ENCODE measurements around the gene PWWP2B. TPM values are rescaled to one million over a fixed set of nuclear protein-coding genes. Genes with fewer than 3 reads are reported as not detected.

Gene PWWP2B
- polyA plus RNA-seq (2014; cell fraction: cytosol; rRNA removed) = 12.2 and 18.0 TPM in 2 replicates
- 20.1 and 20.9 TPM in 2 replicates for polyA plus RNA-seq (2014; cell fraction: nucleus; rRNA removed)

GRCh38 chr10:132397036-132397541 is at the start of gene PWWP2B:
TSS of gene PWWP2B (plus strand) at chr10:132397200. CDS start at chr10:132397227, 27 bp downstream.
- no peak for DNase-seq (ENCODE audit: low spot score)

DNA sequence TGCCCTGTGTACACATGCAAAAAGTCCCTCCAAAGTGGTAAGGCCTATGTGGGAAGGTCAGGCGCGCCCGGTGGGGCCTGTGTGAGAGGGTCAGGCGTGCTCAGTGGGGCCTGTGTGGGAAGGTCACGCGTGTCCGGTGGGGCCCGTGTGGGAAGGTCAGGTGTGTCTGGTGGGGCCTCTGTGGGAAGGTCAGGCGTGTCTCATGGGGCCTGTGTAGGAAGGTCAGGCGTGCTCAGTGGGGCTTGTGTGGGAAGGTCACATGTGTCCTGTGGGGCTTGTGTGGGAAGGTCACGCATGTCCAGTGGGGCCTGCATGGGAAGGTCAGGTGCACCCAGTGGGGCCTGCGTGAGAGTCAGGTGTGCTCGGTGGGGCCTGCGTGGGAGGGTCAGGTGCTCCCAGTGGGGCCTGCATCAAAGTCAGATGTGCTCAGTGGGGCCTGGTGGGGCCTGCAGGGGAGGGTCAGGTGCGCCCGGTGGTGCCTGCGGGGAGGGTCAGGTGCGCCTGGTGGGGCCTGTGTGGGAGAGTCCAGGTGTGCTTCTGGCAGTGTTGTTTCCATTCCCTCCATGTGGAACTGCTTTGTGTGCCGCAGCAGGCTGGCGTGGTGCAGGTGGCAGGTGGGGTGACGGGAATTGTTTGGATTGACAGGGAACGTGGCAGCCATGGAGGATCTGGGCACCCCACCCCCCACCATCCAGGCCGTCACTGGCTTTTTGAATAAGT is 49.6 kb upstream of the PWWP2B start:
- DNase-seq (ENCODE audit: low spot score) = no peak

DNA sequence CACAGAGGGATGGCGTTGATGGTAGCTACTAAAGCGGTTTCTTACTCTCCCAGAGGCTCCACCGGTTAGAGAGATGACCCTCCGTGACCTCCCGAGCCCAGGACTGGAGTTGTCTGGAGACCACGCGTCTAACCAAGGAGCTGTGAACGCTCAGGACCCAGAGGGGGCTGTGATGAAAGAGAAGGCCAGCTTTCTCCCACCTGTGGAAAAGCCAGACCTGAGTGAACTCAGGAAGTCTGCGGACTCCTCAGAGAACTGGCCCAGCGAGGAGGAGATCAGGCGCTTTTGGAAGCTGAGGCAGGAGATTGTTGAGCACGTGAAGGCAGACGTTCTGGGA is 49.1 kb upstream of the PWWP2B start:
- no peak for DNase-seq (ENCODE audit: low spot score)

DNA sequence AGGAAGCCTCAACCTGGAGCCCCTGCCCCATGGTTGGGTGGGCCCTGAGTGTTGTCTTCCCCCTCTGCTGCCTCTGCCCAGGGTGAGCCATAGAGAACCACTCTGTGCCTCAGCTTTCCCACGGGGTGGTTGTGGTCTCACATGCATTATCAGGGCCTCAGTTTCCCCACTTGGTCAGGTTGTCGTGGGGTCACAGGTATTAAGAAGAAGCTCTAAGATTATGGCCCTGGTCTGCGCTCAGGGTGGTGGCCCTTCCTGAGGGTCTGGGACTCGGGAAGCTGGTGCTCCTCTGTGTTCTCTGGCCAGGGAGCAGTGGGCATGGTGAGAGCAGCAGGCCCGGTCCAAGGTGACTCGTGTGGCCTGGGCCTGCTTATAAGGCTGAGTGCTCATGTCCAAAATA is 47.2 kb upstream of the PWWP2B start:
- DNase-seq (ENCODE audit: low spot score) = no peak

GRCh38 chr10:132350391-132350790 is 46.6 kb upstream of the PWWP2B start:
- DNase-seq (ENCODE audit: low spot score) = no peak

DNA sequence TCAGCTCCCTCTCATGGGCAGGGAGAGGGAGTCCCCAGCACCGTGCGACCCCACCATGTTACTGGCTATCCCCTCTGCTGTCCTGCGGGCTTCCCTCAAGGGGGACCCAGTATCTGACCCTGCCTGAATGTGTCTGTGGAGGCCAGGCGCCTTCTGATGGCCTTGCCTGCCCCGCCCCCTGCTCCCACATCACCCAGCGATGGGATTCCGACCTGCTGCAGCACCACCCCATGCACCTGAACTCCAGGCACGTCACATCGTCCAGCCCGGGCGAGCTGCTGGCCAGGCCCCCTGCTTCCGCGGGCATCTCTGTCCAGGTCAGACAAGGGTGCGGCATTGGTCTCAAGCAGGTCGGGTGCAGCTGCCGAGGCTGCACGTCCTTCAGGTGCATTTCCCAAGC is 46.1 kb upstream of the PWWP2B start:
- DNase-seq (ENCODE audit: low spot score) = no peak

DNA sequence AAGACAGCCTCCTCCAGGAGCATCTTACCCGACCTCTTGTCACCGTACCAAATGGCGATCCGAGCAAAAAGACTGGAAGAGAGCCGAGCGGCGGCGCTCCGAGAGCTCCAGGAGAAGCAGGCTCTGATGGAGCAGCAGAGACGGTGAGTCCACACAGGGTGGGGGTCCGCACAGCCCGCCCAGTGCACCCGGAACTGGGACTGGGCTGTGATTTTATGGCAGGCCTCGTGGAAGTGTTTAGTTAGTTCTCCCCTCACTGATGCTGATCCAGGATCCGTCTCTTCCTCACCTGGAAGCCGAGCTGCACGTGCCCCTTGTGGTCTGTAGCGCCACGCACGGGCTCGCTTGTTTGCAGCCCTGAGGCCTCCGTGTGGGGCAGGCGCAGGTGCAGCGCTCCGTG is 45.4 kb upstream of the PWWP2B start:
- DNase-seq (ENCODE audit: low spot score) = no peak

- DNase-seq (ENCODE audit: low spot score) = peak; percentile 74
These were observed 44.3 kb upstream of the PWWP2B start for GRCh38 chr10:132352462-132353308.

DNA sequence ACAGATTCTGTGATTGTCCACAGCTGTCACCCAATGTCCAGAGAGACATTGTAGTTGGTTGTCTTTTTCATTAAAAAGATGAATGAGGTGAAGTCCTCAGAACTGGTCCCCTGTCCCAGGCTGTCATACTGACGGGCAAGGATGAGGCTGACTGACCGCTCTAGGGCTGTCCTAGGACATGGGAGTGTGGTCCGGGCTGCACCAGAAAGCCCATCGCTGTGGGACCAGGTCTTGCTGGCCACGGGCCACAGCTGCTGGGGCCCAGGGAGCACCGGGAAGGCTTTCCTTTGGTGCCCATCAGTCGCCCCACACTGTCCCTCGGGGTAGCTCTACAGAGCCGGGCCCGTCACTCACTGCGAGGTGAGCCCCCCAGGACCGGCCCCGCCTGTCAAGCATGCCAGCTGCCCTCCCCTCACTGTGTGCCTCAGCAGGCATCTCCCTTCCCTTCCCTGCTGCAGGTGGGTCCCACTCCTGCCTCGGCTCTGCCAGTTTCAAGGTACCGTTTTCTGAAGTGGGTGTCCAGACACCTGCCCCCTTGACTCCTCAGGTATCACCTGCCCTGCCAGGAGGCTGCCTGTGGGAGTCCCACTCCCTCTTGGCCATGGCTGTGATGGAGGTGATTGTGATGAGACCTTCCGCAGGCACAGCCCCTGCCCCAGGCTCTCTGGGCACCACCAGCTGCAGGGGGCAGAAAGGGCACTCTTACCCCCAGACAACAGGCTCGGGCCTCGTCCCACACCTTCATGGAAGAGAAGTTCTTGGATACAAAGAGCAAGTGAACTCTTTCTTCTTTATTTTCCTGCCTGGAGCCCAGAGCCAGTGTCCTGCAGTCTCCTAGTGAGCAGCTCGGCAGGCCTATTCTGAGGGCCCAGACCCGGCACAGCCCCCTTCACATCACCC is 43.3 kb upstream of the PWWP2B start:
- DNase-seq (ENCODE audit: low spot score) = no peak

- no peak for DNase-seq (ENCODE audit: low spot score)
These were observed 42.5 kb upstream of the PWWP2B start for GRCh38 chr10:132354356-132355094.

- DNase-seq (ENCODE audit: low spot score) = no peak
These were observed 41.7 kb upstream of the PWWP2B start for GRCh38 chr10:132355297-132355696.

DNA sequence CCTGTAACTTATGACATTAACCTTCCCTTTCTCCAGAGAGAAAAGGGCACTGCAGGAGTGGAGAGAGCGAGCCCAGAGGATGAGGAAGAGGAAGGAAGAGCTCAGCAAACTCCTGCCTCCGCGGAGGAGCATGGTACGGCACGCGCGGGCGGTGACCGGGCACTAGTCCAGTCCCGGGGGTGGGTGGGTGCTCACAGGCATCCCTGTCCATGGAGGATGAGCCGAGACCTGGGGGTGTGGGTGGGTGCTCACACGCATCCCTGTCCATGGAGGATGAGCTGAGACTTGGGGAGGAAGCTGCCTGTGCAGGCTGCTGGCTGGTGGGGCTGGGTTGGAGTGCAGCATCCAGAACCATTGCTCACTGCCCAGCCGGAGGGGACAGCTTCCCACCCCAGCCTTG is 41.2 kb upstream of the PWWP2B start:
- no peak for DNase-seq (ENCODE audit: low spot score)

DNA sequence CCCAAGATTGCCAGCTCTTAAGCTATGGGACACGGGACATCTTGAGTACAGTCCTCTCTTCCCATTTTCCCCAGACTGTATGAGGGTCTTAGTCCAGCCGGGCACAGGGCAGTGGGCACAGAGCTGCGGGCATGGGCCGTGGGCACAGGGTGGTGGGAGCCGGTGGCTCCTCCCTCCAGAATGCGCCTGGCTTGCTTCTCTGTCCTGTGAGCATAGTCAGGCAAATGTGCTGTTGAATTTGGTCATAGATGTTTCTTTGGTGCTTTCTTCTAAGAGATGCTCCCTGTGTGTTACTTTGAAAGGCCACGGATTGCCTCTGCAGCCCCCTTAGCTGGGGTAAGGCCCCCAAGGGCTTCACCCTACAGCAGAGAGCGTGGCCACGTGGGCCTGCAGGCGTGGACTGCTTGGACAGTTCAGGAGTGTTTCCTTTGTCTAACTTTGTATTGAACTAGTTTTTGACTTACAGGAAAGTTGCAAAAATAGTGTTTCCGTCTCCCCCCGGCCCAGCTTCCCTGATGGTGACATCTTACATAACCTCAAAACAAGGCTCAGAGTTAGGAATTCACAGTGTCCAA is 40.3 kb upstream of the PWWP2B start:
- DNase-seq (ENCODE audit: low spot score) = no peak

- no peak for DNase-seq (ENCODE audit: low spot score)
These were observed 39.5 kb upstream of the PWWP2B start for GRCh38 chr10:132357286-132358058.

GRCh38 chr10:132359305-132360040 is 37.5 kb upstream of the PWWP2B start:
- no peak for DNase-seq (ENCODE audit: low spot score)

DNA sequence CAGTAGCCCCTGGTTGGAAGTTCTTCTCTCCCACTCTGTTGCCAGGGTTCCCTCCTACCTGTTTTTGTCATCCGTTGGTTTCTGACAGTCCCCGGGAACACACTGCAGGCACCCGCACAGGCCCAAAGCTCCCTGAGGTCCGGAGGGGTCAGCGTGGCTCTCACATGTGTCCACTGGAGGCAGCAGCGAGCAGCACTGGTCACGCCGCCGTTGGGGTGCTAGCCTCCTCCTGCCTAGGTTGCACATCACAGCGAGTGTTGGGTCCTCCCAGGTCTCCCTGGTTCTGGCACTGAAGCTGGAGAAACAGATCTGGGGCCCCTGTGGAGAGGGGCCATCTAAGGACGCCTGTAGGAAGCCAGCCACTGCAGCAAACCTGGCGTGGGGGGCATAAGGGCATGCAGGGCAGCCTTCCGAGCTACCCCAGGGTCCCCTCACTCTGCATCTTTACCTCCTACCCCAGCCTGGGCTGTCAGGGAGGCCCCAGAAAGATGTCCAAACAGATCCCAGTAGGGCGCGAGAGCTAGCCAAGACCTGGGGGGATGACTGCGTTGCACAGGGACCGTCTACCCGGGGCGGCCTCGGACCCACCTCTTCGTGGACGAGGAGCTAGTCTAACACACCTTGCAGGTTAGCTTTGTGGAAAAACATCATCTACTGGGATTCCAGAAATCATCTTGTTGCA is 36.1 kb upstream of the PWWP2B start:
- DNase-seq (ENCODE audit: low spot score) = peak; percentile 22

GRCh38 chr10:132361581-132362101 is 35.4 kb upstream of the PWWP2B start:
- no peak for DNase-seq (ENCODE audit: low spot score)

- no peak for DNase-seq (ENCODE audit: low spot score)
These were observed 34.8 kb upstream of the PWWP2B start for GRCh38 chr10:132362151-132362611.
